Mammary epithelial cell (primary cell): ENCODE results near the gene HYAL4.
"Not testable (repeated sequence)": the region's sequence is repeated elsewhere in the genome, so short reads cannot be mapped to it uniquely, and the experiment has no call there.

Experiments used
- CTCF ChIP-seq, 2 donors: IDR thresholded peaks in 1 of 2; conservative IDR thresholded peaks in 1 of 2; 2 replicates each; pipeline ENCODE4 v1.5.1; 2011 to 2012; ENCODE audit warnings: inconsistent platforms in 2 of 2, low read length in 2 of 2, mild to moderate bottlenecking in 2 of 2, control low read depth in 1 of 2, low read depth in 1 of 2; ENCODE audit not compliant: insufficient read depth in 1 of 2; ENCODE audit errors: extremely low read depth in 1 of 2
- EZH2 ChIP-seq: IDR thresholded peaks from 2 replicates; pipeline ENCODE4 v1.6.1; 2012; ENCODE audit warnings: low read length, inconsistent platforms, borderline replicate concordance

DNA sequence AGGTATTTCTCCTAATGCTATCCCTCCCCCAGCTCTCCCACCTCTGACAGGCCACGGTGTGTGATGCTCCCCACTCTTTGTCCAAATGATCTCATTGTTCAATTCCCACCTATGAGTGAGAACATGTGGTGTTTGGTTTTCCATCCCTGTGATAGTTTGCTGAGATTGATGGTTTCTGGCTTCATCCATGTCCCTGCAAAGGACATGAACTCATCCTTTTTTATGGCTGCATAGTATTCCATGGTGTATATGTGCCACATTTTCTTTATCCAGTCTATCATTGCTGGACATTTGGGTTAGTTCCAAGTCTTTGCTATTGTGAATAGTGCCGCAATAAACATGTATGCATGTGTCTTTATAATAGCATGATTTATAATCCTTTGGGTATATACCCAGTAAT lies 5.9 kb upstream of the HYAL4 start:
- not testable (repeated sequence) for TF ChIP-seq CTCF (conservative IDR thresholded peaks at IDR 0.05 in 1 of 2, IDR thresholded peaks at IDR 0.05 in 1 of 2; ENCODE audit: extremely low read depth in 1 of 2, insufficient read depth in 1 of 2, low read depth in 1 of 2, low read length in 2 of 2); EZH2
